OCI-LY7 (cell line): ENCODE results near the gene KATNA1. TPM values are rescaled to one million over a fixed set of nuclear protein-coding genes. Genes with fewer than 3 reads are reported as not detected.

ENCODE experiments used
- BruUV-seq: library from RNA; stranded (reverse); fragments of 400-500 nt; replicated peaks from 2 replicates; lab custom pipeline; 2021; lab: Mats Ljungman, UMichigan
- CTCF ChIA-PET: fragments of 300-600 bp; sonication (Branson Sonifier 250); formaldehyde crosslinking; loops from one replicate; lab custom pipeline; 2022; ENCODE audit warnings: antibody characterized with exemption; ENCODE audit not compliant: unreplicated experiment; lab: Charles Lee
- POLR2A ChIA-PET: fragments of 300-600 bp; sonication (Branson Sonifier 250); formaldehyde crosslinking; loops from one replicate; lab custom pipeline; 2022; ENCODE audit warnings: antibody characterized with exemption; lab: Charles Lee
- DNase-seq: peaks from one replicate; pipeline ENCODE4 v3.0.0-alpha.2; 2015; ENCODE audit warnings: low spot score
- H2AFZ ChIP-seq: fragments of 200-600 bp; sonication (generic), shearing (Covaris generic); 2 replicates; pipeline ENCODE4 v1.6.1; 2014; ENCODE audit warnings: mild to moderate bottlenecking, antibody characterized with exemption, low read length, moderate library complexity
- H3K27ac ChIP-seq: fragments of 200-600 bp; sonication (generic); 2 replicates; pipeline ENCODE4 v1.5.1; 2014; ENCODE audit warnings: mixed run types, low read depth, mild to moderate bottlenecking, moderate library complexity, low read length, inconsistent platforms; ENCODE audit not compliant: poor library complexity, severe bottlenecking
- H3K36me3 ChIP-seq: fragments of 200-600 bp; sonication (generic); 2 replicates; pipeline ENCODE4 v1.6.1; 2014; ENCODE audit warnings: mild to moderate bottlenecking, antibody characterized with exemption, low read length, moderate library complexity, mixed read lengths; ENCODE audit not compliant: insufficient read depth
- H3K4me1 ChIP-seq: fragments of 200-600 bp; sonication (generic); 2 replicates; pipeline ENCODE4 v1.5.1; 2014; ENCODE audit warnings: mild to moderate bottlenecking, low read length; ENCODE audit not compliant: insufficient read depth, poor library complexity, severe bottlenecking
- H3K4me2 ChIP-seq: fragments of 200-600 bp; sonication (generic); 2 replicates; pipeline ENCODE4 v1.6.1; 2014; ENCODE audit warnings: mild to moderate bottlenecking, low read length
- H3K4me3 ChIP-seq: fragments of 200-600 bp; sonication (generic); 2 replicates; pipeline ENCODE4 v1.5.1; 2014; ENCODE audit warnings: mild to moderate bottlenecking, low read depth, low read length; ENCODE audit not compliant: poor library complexity, severe bottlenecking
- H3K79me2 ChIP-seq: fragments of 200-600 bp; sonication (generic); 2 replicates; pipeline ENCODE4 v1.6.1; 2016; ENCODE audit warnings: low read depth, mild to moderate bottlenecking, low read length, moderate library complexity, mixed read lengths; ENCODE audit not compliant: insufficient read depth
- H3K9me2 ChIP-seq: fragments of 200-600 bp; sonication (generic); 2 replicates; pipeline ENCODE4 v1.6.1; 2016; ENCODE audit warnings: mild to moderate bottlenecking, low read length, mixed read lengths; ENCODE audit not compliant: insufficient read depth
- H3K9me3 ChIP-seq: fragments of 200-600 bp; sonication (generic); 2 replicates; pipeline ENCODE4 v1.6.1; 2014; ENCODE audit warnings: mild to moderate bottlenecking, mixed run types, low read length, mixed read lengths
- H4K20me1 ChIP-seq: fragments of 200-600 bp; sonication (generic); 2 replicates; pipeline ENCODE4 v1.6.1; 2014; ENCODE audit warnings: mild to moderate bottlenecking, antibody characterized with exemption, low read length, moderate library complexity, mixed read lengths; ENCODE audit not compliant: insufficient read depth
- CTCF ChIP-seq: fragments of 200-600 bp; sonication (generic); conservative IDR thresholded peaks from 2 replicates; pipeline ENCODE4 v1.5.1; 2014; ENCODE audit warnings: mild to moderate bottlenecking, antibody characterized with exemption, low read length, moderate library complexity, mixed read lengths
- EZH2phosphoT487 ChIP-seq: fragments of 200-600 bp; sonication (generic); IDR thresholded peaks from 2 replicates; pipeline ENCODE4 v1.6.1; 2018; ENCODE audit warnings: low read depth, borderline replicate concordance, mild to moderate bottlenecking, mixed run types, antibody characterized with exemption, low read length, moderate library complexity, mixed read lengths
- intact Hi-C: fragments of 100-400 bp; cut with micrococcal nuclease; formaldehyde crosslinking; loops from one replicate; pipeline ENCODE4 v1.10.0; 2022; ENCODE audit not compliant: unreplicated experiment
- total RNA-seq, 2 experiments: library from RNA; depleted of rRNA in 1 of 2; stranded (reverse); fragments of >200 nt in 1 of 2; shearing (Covaris generic) in 1 of 2; gene quantifications; 2 replicates each; pipeline ENCODE4 v1.2.3, GENCODE V29; 2014 to 2022

The KATNA1 gene
- total RNA-seq, 2 experiments from 2014 or later = 35.1 to 36.5 TPM

DNA sequence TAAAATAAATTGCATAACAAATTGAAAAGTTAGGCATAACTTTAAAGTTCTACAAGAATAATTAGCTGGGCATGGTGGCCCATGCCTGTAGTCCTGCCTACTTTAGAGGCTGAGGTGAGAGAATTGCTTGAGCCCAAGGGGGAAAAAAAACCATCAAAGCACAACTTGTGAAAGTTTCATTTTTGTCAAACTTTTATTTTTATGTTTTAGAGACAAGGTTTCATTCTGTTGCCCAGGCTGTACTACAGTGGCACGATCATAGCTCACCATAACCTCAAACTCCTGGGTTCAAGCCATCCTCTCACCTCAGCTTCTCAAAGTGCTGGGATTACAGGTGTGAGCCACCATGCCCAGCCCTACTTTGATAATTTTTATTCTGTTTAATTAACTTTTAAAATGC lies 14.2 kb downstream of the KATNA1 start:
- no peak overlapping the region for H3K4me3 ChIP-seq
- ChIA-PET POLR2A (interaction anchor here (1.0 kb wide), 1 partner anchor 10 kb away, joined by 5 read pairs; no protein-coding TSS in a partner anchor), CTCF (no interaction called here)
- H3K9me3 ChIP-seq = no peaks in the 10 kb centered on the region
- TF ChIP-seq CTCF (no peak), EZH2phosphoT487 (no peak)
- H3K9me2 ChIP-seq = no peaks in the 10 kb centered on the region
- H2AFZ ChIP-seq = no peak overlapping the region
- H3K36me3 ChIP-seq = peaks cover 78% of the 10 kb centered on the region
- H3K79me2 ChIP-seq = peaks cover 11% of the 10 kb centered on the region; the same call in 1 of the 2 replicates
- intact Hi-C loops = no loop called here
- H3K27ac ChIP-seq = no peak overlapping the region
- peaks cover 7% of the 10 kb centered on the region for H3K4me1 ChIP-seq
- no peak for DNase-seq
- no peaks in the 10 kb centered on the region for H4K20me1 ChIP-seq
- no peak overlapping the region for H3K4me2 ChIP-seq
- BruUV-seq = no TSS peak

- peaks cover 70% of the 10 kb centered on the region for H3K36me3 ChIP-seq
- intact Hi-C loops = no loop called here
- no peak overlapping the region for H2AFZ ChIP-seq
- H3K79me2 ChIP-seq = no peaks in the 10 kb centered on the region
- H3K9me3 ChIP-seq = no peaks in the 10 kb centered on the region
- no peaks in the 10 kb centered on the region for H3K9me2 ChIP-seq
- ChIA-PET POLR2A (interaction anchor here (0.8 to 1.2 kb wide), 4 partner anchors 12 to 64 kb away, joined by 3 read pairs; no protein-coding TSS in a partner anchor), CTCF (interaction anchor here (0.6 kb wide), 1 partner anchor 538 kb away, joined by 3 read pairs; no protein-coding TSS in a partner anchor)
- no TSS peak for BruUV-seq
- TF ChIP-seq EZH2phosphoT487 (no peak), CTCF (no peak; the same call in 1 of the 2 replicates)
- no peak for DNase-seq
- H3K4me3 ChIP-seq = no peak overlapping the region
- peak overlapping the region; percentile 34 for H3K27ac ChIP-seq
- H4K20me1 ChIP-seq = no peaks in the 10 kb centered on the region
- no peak overlapping the region; the same call in 1 of the 2 replicates for H3K4me2 ChIP-seq
- peaks cover 13% of the 10 kb centered on the region for H3K4me1 ChIP-seq
Observed at GRCh38 chr6:149628875-149629510, 19.5 kb downstream of the KATNA1 start.

GRCh38 chr6:149627672-149628071 lies 20.8 kb downstream of the KATNA1 start:
- Histone ChIP-seq H4K20me1 (no peaks in the 10 kb centered on the region), H3K9me2 (no peaks in the 10 kb centered on the region), H3K4me1 (peaks cover 13% of the 10 kb centered on the region), H3K27ac (no peak overlapping the region), H3K9me3 (no peaks in the 10 kb centered on the region), H3K4me3 (no peak overlapping the region), H2AFZ (no peak overlapping the region), H3K79me2 (no peaks in the 10 kb centered on the region), H3K4me2 (no peak overlapping the region), H3K36me3 (peaks cover 71% of the 10 kb centered on the region)
- BruUV-seq = no TSS peak
- ChIA-PET CTCF (no interaction called here), POLR2A (interaction anchor here (0.7 to 1.1 kb wide), 2 partner anchors 33 to 681 kb away, joined by 3 to 4 read pairs; no protein-coding TSS in a partner anchor)
- DNase-seq = no peak
- intact Hi-C loops = no loop called here
- no peak for TF ChIP-seq EZH2phosphoT487
